CD14-positive monocyte (primary cell): ENCODE measurements around the gene NUP85. TPM values are rescaled to one million over a fixed set of nuclear protein-coding genes. Genes with fewer than 3 reads are reported as not detected.
A peak's percentile ranks its signal among the peaks of the same experiment; 100 is the strongest.

Experiments
- DNase-seq, 3 donors: peaks; one replicate each; pipeline ENCODE4 v3.0.0-alpha.2; 2011 to 2022
- H2AFZ ChIP-seq: 2 replicates; pipeline ENCODE4 v1.6.0; 2012; ENCODE audit warnings: mild to moderate bottlenecking, low read depth, low read length, inconsistent platforms; ENCODE audit not compliant: insufficient read depth, poor library complexity, severe bottlenecking
- H3K27ac ChIP-seq, 2 donors: 1 replicate in 1 of 2; 2 replicates in 1 of 2; pipeline ENCODE4 v1.5.1; 2012 to 2013; ENCODE audit warnings: low read length in 2 of 2, control low read depth in 1 of 2, inconsistent platforms in 1 of 2, low read depth in 1 of 2, mild to moderate bottlenecking in 1 of 2
- H3K27me3 ChIP-seq, 2 donors: one replicate each; pipeline versions ENCODE4 v1.6.0 to v1.6.1; 2011 to 2013; ENCODE audit warnings: low read length in 2 of 2; ENCODE audit not compliant: control insufficient read depth in 2 of 2, insufficient read depth in 2 of 2
- H3K36me3 ChIP-seq, 2 donors: replicated peaks in 1 of 2; 1 replicate in 1 of 2; 2 replicates in 1 of 2; pipeline versions ENCODE4 v1.5.1 to v1.6.1; 2012 to 2013; ENCODE audit warnings: low read length in 2 of 2, control low read depth in 1 of 2, inconsistent platforms in 1 of 2, mild to moderate bottlenecking in 1 of 2; ENCODE audit not compliant: insufficient read depth in 2 of 2, control insufficient read depth in 1 of 2
- H3K4me1 ChIP-seq, 2 donors: 1 replicate in 1 of 2; 2 replicates in 1 of 2; pipeline versions ENCODE4 v1.5.1 to v1.6.1; 2012 to 2013; ENCODE audit warnings: low read length in 2 of 2, control low read depth in 1 of 2, inconsistent platforms in 1 of 2, mild to moderate bottlenecking in 1 of 2, moderate library complexity in 1 of 2; ENCODE audit not compliant: insufficient read depth in 2 of 2, control insufficient read depth in 1 of 2
- H3K4me2 ChIP-seq: replicated peaks from 2 replicates; pipeline ENCODE3; 2012; ENCODE audit warnings: low read length, moderate library complexity, mild to moderate bottlenecking; ENCODE audit not compliant: poor library complexity, severe bottlenecking; ENCODE audit errors: extremely low read depth
- H3K4me3 ChIP-seq, 3 experiments: fragments of 200-600 bp in 1 of 3; sonication (generic) in 1 of 3; replicated peaks in 1 of 3; 1 replicate in 2 of 3; 2 replicates in 1 of 3; pipeline ENCODE4 v1.5.1; 2011 to 2013; ENCODE audit warnings: low read length in 3 of 3, mild to moderate bottlenecking in 3 of 3, control low read depth in 2 of 3, low read depth in 2 of 3, inconsistent platforms in 1 of 3, moderate library complexity in 1 of 3
- H3K79me2 ChIP-seq: 2 replicates; pipeline ENCODE4 v1.6.0; 2012; ENCODE audit warnings: mild to moderate bottlenecking, control low read depth, inconsistent platforms, low read length, moderate library complexity; ENCODE audit not compliant: insufficient read depth
- H3K9ac ChIP-seq: 2 replicates; pipeline ENCODE4 v1.6.0; 2017; ENCODE audit warnings: low read length, mild to moderate bottlenecking; ENCODE audit not compliant: insufficient read depth, poor library complexity, severe bottlenecking
- H3K9me3 ChIP-seq, 2 donors: replicated peaks in 1 of 2; 1 replicate in 1 of 2; 2 replicates in 1 of 2; pipeline versions ENCODE4 v1.5.1 to v1.6.1; 2012 to 2013; ENCODE audit warnings: low read length in 2 of 2, control low read depth in 1 of 2; ENCODE audit not compliant: control insufficient read depth in 1 of 2, insufficient read depth in 1 of 2
- H4K20me1 ChIP-seq: 2 replicates; pipeline ENCODE4 v1.6.0; 2012; ENCODE audit warnings: mild to moderate bottlenecking, low read length, control low read depth, moderate library complexity; ENCODE audit not compliant: insufficient read depth
- H3K27ac Mint-ChIP-seq, 7 donors: one replicate each; pipeline ENCODE4 v1.8.0; 2020; ENCODE audit warnings: mild to moderate bottlenecking in 7 of 7, mixed read lengths in 7 of 7, moderate library complexity in 6 of 7, inconsistent platforms in 2 of 7
- H3K27me3 Mint-ChIP-seq, 3 donors: one replicate each; pipeline ENCODE4 v1.8.0; 2021 to 2022; ENCODE audit warnings: low read depth in 3 of 3, mild to moderate bottlenecking in 3 of 3, mixed read lengths in 3 of 3, moderate library complexity in 3 of 3, inconsistent platforms in 1 of 3
- H3K36me3 Mint-ChIP-seq, 2 donors: one replicate each; pipeline ENCODE4 v1.8.0; 2020; ENCODE audit warnings: mixed read lengths in 2 of 2, inconsistent platforms in 1 of 2, mild to moderate bottlenecking in 1 of 2
- H3K4me1 Mint-ChIP-seq: one replicate; pipeline ENCODE4 v1.8.0; 2020; ENCODE audit warnings: mild to moderate bottlenecking, mixed read lengths
- H3K4me3 Mint-ChIP-seq, 2 donors: one replicate each; pipeline ENCODE4 v1.8.0; 2020; ENCODE audit warnings: mild to moderate bottlenecking in 2 of 2, mixed read lengths in 2 of 2, moderate library complexity in 1 of 2
- H3K9me3 Mint-ChIP-seq, 7 donors: one replicate each; pipeline ENCODE4 v1.8.0; 2020 to 2022; ENCODE audit warnings: mixed read lengths in 7 of 7, mild to moderate bottlenecking in 6 of 7, moderate library complexity in 6 of 7, inconsistent platforms in 2 of 7
- CTCF ChIP-seq: fragments of 200-600 bp; IDR thresholded peaks from one replicate; pipeline ENCODE4 v1.8.0; 2022; ENCODE audit warnings: antibody characterized with exemption, mild to moderate bottlenecking
- WGBS: methylation state at CpG from one replicate; pipeline ENCODE4 v1.1.5; 2013; ENCODE audit warnings: missing lambda C conversion rate; ENCODE audit not compliant: insufficient coverage; 5-methylcytosine and 5-hydroxymethylcytosine counted together
- intact Hi-C, 2 donors: fragments of 100-400 bp; cut with micrococcal nuclease; formaldehyde crosslinking; loops; one replicate each; pipeline versions ENCODE4 v1.15.0 to v1.15.1; 2023
- polyA plus RNA-seq, 3 donors: library from polyadenylated mRNA; depleted of rRNA in 1 of 3; unstranded in 2 of 3; stranded (reverse) in 1 of 3; fragments of 300-500 nt in 2 of 3; fragments of >200 nt in 1 of 3; fragmentation: Illumina TruSeq in 2 of 3; gene quantifications; 1 replicate in 2 of 3; 2 replicates in 1 of 3; pipeline ENCODE4 v1.2.3, GENCODE V29; 2012 to 2021

NUP85 gene
- polyA plus RNA-seq, 3 donors = 36.3 to 94.2 (median 38.7) TPM

GRCh38 chr17:75244133-75244866, 38.8 kb downstream of the NUP85 start:
- Mint-ChIP-seq H3K27me3 (no peaks in the 10 kb centered on the region), H3K4me3 (peak overlapping the region; percentile 1 to 80), H3K9me3 (peaks cover 0 to 1% (median 0%) of the 10 kb centered on the region in 7 donors), H3K4me1 (peaks cover 47% of the 10 kb centered on the region), H3K36me3 (peaks cover 73 to 91% of the 10 kb centered on the region in 2 donors), H3K27ac (peak overlapping the region; percentile 54 to 89 (median 80))
- Histone ChIP-seq H3K4me2 (peak overlapping the region; percentile 37), H3K4me3 (peak overlapping the region in 1 of 3 experiments; percentile 32), H3K36me3 (peaks cover 69 to 86% of the 10 kb centered on the region in 2 donors), H3K9ac (no peak overlapping the region), H3K27ac (peak overlapping the region in 1 of 2 donors; percentile 50), H3K4me1 (peaks cover 34 to 45% of the 10 kb centered on the region in 2 donors), H4K20me1 (peaks cover 94% of the 10 kb centered on the region), H3K27me3 (no peaks in the 10 kb centered on the region), H3K9me3 (no peaks in the 10 kb centered on the region), H3K79me2 (peaks cover 58% of the 10 kb centered on the region), H2AFZ (no peak overlapping the region)
- no peak for TF ChIP-seq CTCF
- intact Hi-C loops = no loop called here
- DNase-seq = peak; percentile 58 to 85 (median 79)
- 44% methylated on average over 14 of the region's 22 CpGs for WGBS

GRCh38 chr17:75245011-75245410, 39.5 kb downstream of the NUP85 start:
- H3K4me3 ChIP-seq = peak overlapping the region in 1 of 3 experiments; percentile 32
- WGBS = 90% methylated on average over 3 of the region's 6 CpGs
- no peak for DNase-seq
- peaks cover 54% of the 10 kb centered on the region for H3K4me1 Mint-ChIP-seq
- intact Hi-C loops = no loop called here
- H3K79me2 ChIP-seq = peaks cover 60% of the 10 kb centered on the region
- no peaks in the 10 kb centered on the region for H3K27me3 Mint-ChIP-seq
- no peaks in the 10 kb centered on the region for H3K9me3 ChIP-seq
- H3K36me3 Mint-ChIP-seq = peaks cover 69 to 84% of the 10 kb centered on the region in 2 donors
- H3K9me3 Mint-ChIP-seq = peaks cover 0 to 1% (median 0%) of the 10 kb centered on the region in 7 donors
- TF ChIP-seq CTCF = no peak
- peak overlapping the region in 1 of 2 donors; percentile 80 for H3K4me3 Mint-ChIP-seq
- no peak overlapping the region for H3K9ac ChIP-seq
- peaks cover 95% of the 10 kb centered on the region for H4K20me1 ChIP-seq
- peaks cover 41 to 52% of the 10 kb centered on the region in 2 donors for H3K4me1 ChIP-seq
- peak overlapping the region; percentile 37 for H3K4me2 ChIP-seq
- peaks cover 62 to 79% of the 10 kb centered on the region in 2 donors for H3K36me3 ChIP-seq
- H2AFZ ChIP-seq = no peak overlapping the region
- H3K27me3 ChIP-seq = no peaks in the 10 kb centered on the region
- peak overlapping the region in 1 of 2 donors; percentile 50 for H3K27ac ChIP-seq
- H3K27ac Mint-ChIP-seq = peak overlapping the region in 3 of 7 donors; percentile 55 to 89 (median 80)
